NT2/D1 (cell line): ENCODE results near the gene BACH1.

ENCODE experiments used
- YY1 ChIP-seq: IDR thresholded peaks from 2 replicates; pipeline ENCODE4 v1.6.1; 2011; ENCODE audit not compliant: insufficient read length, insufficient read depth
- ZNF274 ChIP-seq: IDR thresholded peaks from 2 replicates; pipeline ENCODE4 v1.6.1; 2011; ENCODE audit warnings: mild to moderate bottlenecking, low read depth, low read length

GRCh38 chr21:29256126-29256910 lies 42.4 kb upstream of the BACH1 start:
- no peak for TF ChIP-seq ZNF274
- no peak for TF ChIP-seq YY1
